ENCODE measurements around the gene SIGLEC14.

- TF ChIP-seq CTCF (conservative IDR thresholded peaks at IDR 0.05 in 1 of 2, IDR thresholded peaks at IDR 0.05 in 1 of 2; ENCODE audit: low read depth in 1 of 2, low read length in 2 of 2): no peak
- no peak for TF ChIP-seq EZH2 (IDR thresholded peaks at IDR 0.05; ENCODE audit: low read length, missing control alignments)
Measured at GRCh38 chr19:51599084-51599483, 47.5 kb downstream of the SIGLEC14 start.
